Activated T-helper 17 cell treated with anti-CD3 and anti-CD28 coated beads, Interleukin-2, amount 50 U/mL, for 72 hours (primary cell): ENCODE measurements around the gene CLEC1A. TPM values are rescaled to one million over a fixed set of nuclear protein-coding genes. Genes with fewer than 3 reads are reported as not detected.

Experiments used
- ATAC-seq: fragments of 150-1000 bp; cut with Tn5 transposase; replicated peaks from 2 replicates; pipeline ENCODE4 v1.10.0; 2021; ENCODE audit warnings: mild to moderate bottlenecking, moderate library complexity
- H3K27ac Mint-ChIP-seq: one replicate; pipeline ENCODE4 v1.8.0; 2022; ENCODE audit warnings: mixed read lengths
- H3K27me3 Mint-ChIP-seq: one replicate; pipeline ENCODE4 v1.8.0; 2022; ENCODE audit warnings: mixed read lengths
- H3K36me3 Mint-ChIP-seq: one replicate; pipeline ENCODE4 v1.8.0; 2022; ENCODE audit warnings: low read depth, mild to moderate bottlenecking, mixed read lengths
- H3K4me1 Mint-ChIP-seq: one replicate; pipeline ENCODE4 v1.8.0; 2022; ENCODE audit warnings: mixed read lengths
- H3K4me3 Mint-ChIP-seq: one replicate; pipeline ENCODE4 v1.8.0; 2022; ENCODE audit warnings: mild to moderate bottlenecking, mixed read lengths
- H3K9me3 Mint-ChIP-seq: one replicate; pipeline ENCODE4 v1.8.0; 2022; ENCODE audit warnings: mixed read lengths
- total RNA-seq, 2 donors: library from RNA; stranded (reverse); gene quantifications; one replicate each; pipeline ENCODE4 v1.2.3, GENCODE V29; 2022

The CLEC1A gene
- total RNA-seq, 2 donors from 2014 or later: not detected

- peaks cover 19% of the 10 kb centered on the region for H3K27me3 Mint-ChIP-seq
- H3K9me3 Mint-ChIP-seq: peaks cover 14% of the 10 kb centered on the region
- H3K4me1 Mint-ChIP-seq: no peaks in the 10 kb centered on the region
- no peak overlapping the region for H3K4me3 Mint-ChIP-seq
- no peak for ATAC-seq
- no peaks in the 10 kb centered on the region for H3K36me3 Mint-ChIP-seq
- no peak overlapping the region for H3K27ac Mint-ChIP-seq
Observed at GRCh38 chr12:10086387-10086786, 12.4 kb downstream of the CLEC1A start.

GRCh38 chr12:10084733-10085132 lies 14.1 kb downstream of the CLEC1A start:
- Mint-ChIP-seq H3K4me1 (no peaks in the 10 kb centered on the region), H3K27ac (no peak overlapping the region), H3K9me3 (peaks cover 15% of the 10 kb centered on the region), H3K27me3 (peaks cover 19% of the 10 kb centered on the region), H3K4me3 (no peak overlapping the region), H3K36me3 (no peaks in the 10 kb centered on the region)
- no peak for ATAC-seq

- no peaks in the 10 kb centered on the region for H3K36me3 Mint-ChIP-seq
- peaks cover 18% of the 10 kb centered on the region for H3K27me3 Mint-ChIP-seq
- peaks cover 15% of the 10 kb centered on the region for H3K9me3 Mint-ChIP-seq
- no peak overlapping the region for H3K4me3 Mint-ChIP-seq
- H3K27ac Mint-ChIP-seq: no peak overlapping the region
- H3K4me1 Mint-ChIP-seq: no peaks in the 10 kb centered on the region
- ATAC-seq: no peak
Observed at GRCh38 chr12:10082117-10082874, 16.5 kb downstream of the CLEC1A start.

DNA sequence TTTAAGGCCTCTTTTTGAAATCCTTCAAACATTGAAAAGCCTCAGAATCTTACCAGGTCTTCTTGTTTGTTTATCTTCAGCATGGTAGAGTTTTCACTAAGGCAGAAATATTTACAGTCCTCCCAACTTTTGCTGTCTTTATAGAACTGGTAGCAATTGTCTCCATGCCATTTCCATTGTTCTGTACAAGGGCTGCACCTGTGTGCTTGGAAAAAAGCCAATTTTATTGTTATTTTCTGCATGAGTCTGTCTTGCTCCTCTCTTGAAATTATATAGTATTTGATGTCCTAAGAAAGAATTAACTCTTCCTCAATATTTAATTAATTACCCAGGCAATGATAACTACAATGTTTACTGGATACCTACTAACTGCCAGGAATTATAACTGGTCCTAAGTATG lies 23.3 kb downstream of the CLEC1A start:
- no peak overlapping the region for H3K4me3 Mint-ChIP-seq
- no peak for ATAC-seq
- no peaks in the 10 kb centered on the region for H3K9me3 Mint-ChIP-seq
- no peak overlapping the region for H3K27ac Mint-ChIP-seq
- H3K4me1 Mint-ChIP-seq: no peaks in the 10 kb centered on the region
- H3K27me3 Mint-ChIP-seq: peaks cover 9% of the 10 kb centered on the region
- H3K36me3 Mint-ChIP-seq: no peaks in the 10 kb centered on the region

DNA sequence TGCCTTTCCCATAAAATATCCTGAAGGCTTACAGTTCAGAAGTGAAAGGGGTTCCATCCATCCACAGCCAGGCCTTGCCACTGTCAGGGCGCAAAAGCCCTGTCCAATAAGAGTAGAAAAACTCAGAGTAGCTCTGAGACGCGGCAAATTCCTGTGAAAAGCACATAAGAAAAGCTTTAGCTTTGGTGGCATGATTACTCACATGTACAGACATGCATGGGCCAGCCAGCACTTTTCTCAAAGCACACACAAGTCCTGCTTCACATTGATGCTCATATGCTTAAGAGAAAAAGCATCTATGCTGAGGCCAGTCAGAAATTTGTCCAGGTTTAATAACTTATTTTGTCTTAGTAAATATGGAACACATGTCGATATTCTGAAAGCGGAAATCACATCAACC lies 25.5 kb downstream of the CLEC1A start:
- no peak for ATAC-seq
- H3K27me3 Mint-ChIP-seq: peaks cover 24% of the 10 kb centered on the region
- H3K36me3 Mint-ChIP-seq: no peaks in the 10 kb centered on the region
- H3K9me3 Mint-ChIP-seq: no peaks in the 10 kb centered on the region
- no peaks in the 10 kb centered on the region for H3K4me1 Mint-ChIP-seq
- H3K4me3 Mint-ChIP-seq: no peak overlapping the region
- H3K27ac Mint-ChIP-seq: no peak overlapping the region

DNA sequence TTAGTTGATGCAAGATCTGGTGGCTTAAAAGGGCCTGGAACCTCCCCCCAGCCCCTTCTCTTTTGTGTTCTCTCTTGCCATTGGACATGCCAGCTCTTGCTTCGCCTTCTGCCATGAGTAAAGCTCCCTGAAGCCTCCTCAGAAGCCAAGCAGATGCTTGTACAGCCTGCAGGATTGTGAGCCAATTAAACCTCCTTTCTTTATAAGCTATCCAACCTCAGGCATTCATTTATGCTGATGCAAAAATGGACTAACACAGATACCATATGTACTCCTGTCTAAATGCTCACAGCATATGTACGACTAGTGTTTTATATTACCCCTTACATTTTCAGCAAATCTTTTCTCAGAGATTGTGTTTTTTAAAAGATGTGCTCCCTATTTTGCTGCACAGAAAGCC lies 26.7 kb downstream of the CLEC1A start:
- H3K36me3 Mint-ChIP-seq: no peaks in the 10 kb centered on the region
- no peak for ATAC-seq
- H3K4me1 Mint-ChIP-seq: no peaks in the 10 kb centered on the region
- H3K27me3 Mint-ChIP-seq: peaks cover 24% of the 10 kb centered on the region
- H3K4me3 Mint-ChIP-seq: no peak overlapping the region
- no peaks in the 10 kb centered on the region for H3K9me3 Mint-ChIP-seq
- no peak overlapping the region for H3K27ac Mint-ChIP-seq

- peaks cover 27% of the 10 kb centered on the region for H3K27me3 Mint-ChIP-seq
- no peak overlapping the region for H3K4me3 Mint-ChIP-seq
- no peaks in the 10 kb centered on the region for H3K36me3 Mint-ChIP-seq
- H3K27ac Mint-ChIP-seq: no peak overlapping the region
- no peaks in the 10 kb centered on the region for H3K9me3 Mint-ChIP-seq
- ATAC-seq: no peak
- no peaks in the 10 kb centered on the region for H3K4me1 Mint-ChIP-seq
Observed at GRCh38 chr12:10070380-10070779, 28.4 kb downstream of the CLEC1A start.

DNA sequence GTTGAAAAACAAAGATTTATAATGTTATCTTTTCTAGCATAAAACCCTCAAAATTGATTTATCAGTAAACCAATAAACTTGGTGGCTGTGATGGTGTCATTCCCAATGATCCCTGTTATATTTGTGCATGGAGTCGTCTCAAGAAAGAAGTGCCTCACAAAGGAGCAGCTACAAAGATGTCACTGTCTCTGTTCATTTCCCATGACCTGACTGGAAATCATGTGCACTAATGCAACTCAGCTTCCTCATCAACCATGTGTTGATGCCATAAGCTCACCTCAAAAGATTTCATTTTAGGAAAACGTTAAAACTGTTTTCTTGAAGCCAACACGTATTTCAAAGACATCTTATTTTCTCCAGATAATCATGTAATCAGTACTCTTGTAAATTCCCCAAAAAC lies 28.8 kb downstream of the CLEC1A start:
- H3K9me3 Mint-ChIP-seq: no peaks in the 10 kb centered on the region
- no peak for ATAC-seq
- no peaks in the 10 kb centered on the region for H3K36me3 Mint-ChIP-seq
- no peak overlapping the region for H3K27ac Mint-ChIP-seq
- no peaks in the 10 kb centered on the region for H3K4me1 Mint-ChIP-seq
- peaks cover 27% of the 10 kb centered on the region for H3K27me3 Mint-ChIP-seq
- H3K4me3 Mint-ChIP-seq: no peak overlapping the region

- H3K9me3 Mint-ChIP-seq: no peaks in the 10 kb centered on the region
- no peak for ATAC-seq
- H3K4me1 Mint-ChIP-seq: no peaks in the 10 kb centered on the region
- no peaks in the 10 kb centered on the region for H3K36me3 Mint-ChIP-seq
- no peak overlapping the region for H3K27ac Mint-ChIP-seq
- peaks cover 32% of the 10 kb centered on the region for H3K27me3 Mint-ChIP-seq
- no peak overlapping the region for H3K4me3 Mint-ChIP-seq
Observed at GRCh38 chr12:10069099-10069498, 29.7 kb downstream of the CLEC1A start.

DNA sequence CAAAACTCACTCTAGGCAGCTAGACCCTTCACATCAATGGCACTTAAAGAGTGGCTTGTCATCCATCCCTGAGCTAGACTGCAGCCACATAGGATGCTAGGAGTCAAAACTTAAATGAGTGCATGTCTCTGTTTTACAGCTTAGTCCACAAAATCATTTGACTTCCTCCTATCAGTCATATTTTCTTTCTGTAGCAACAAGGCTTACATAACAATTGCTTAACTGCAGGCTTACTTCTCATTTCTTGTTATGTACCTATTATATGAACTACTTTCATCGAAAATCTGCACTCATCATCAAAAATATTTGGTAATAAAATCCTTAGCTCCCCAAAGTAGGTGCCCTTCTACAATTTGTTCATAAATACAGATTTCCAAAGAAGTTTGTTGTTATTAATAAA lies 30.1 kb downstream of the CLEC1A start:
- H3K27me3 Mint-ChIP-seq: peaks cover 32% of the 10 kb centered on the region
- no peak overlapping the region for H3K4me3 Mint-ChIP-seq
- H3K27ac Mint-ChIP-seq: no peak overlapping the region
- no peaks in the 10 kb centered on the region for H3K9me3 Mint-ChIP-seq
- no peaks in the 10 kb centered on the region for H3K36me3 Mint-ChIP-seq
- no peaks in the 10 kb centered on the region for H3K4me1 Mint-ChIP-seq
- no peak for ATAC-seq

- H3K4me1 Mint-ChIP-seq: no peaks in the 10 kb centered on the region
- no peaks in the 10 kb centered on the region for H3K36me3 Mint-ChIP-seq
- no peak overlapping the region for H3K27ac Mint-ChIP-seq
- H3K27me3 Mint-ChIP-seq: peaks cover 32% of the 10 kb centered on the region
- no peak for ATAC-seq
- H3K4me3 Mint-ChIP-seq: no peak overlapping the region
- no peaks in the 10 kb centered on the region for H3K9me3 Mint-ChIP-seq
Observed at GRCh38 chr12:10067942-10068341, 30.8 kb downstream of the CLEC1A start.

DNA sequence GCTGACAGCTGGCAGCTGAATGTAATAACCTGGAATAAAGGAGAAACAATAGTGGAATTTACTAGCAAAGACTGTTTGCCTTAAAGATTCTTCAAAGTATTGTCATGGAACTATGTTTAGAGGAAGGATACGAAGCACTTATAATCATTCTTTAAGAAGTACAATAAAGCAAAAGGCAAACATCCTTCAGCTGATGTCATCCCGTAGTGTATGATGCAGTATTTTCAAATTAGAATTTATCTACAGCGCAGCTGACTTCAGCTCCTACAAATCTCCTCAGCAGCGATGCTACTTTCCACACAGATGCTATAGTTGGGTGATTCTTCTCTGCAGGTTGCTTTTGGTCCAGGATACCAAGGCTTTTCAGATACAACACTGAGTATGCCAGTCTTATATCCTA lies 31.5 kb downstream of the CLEC1A start:
- ATAC-seq: no peak
- Mint-ChIP-seq H3K9me3 (no peaks in the 10 kb centered on the region), H3K27ac (no peak overlapping the region), H3K4me3 (no peak overlapping the region), H3K36me3 (no peaks in the 10 kb centered on the region), H3K4me1 (no peaks in the 10 kb centered on the region), H3K27me3 (peaks cover 32% of the 10 kb centered on the region)

- no peaks in the 10 kb centered on the region for H3K4me1 Mint-ChIP-seq
- no peaks in the 10 kb centered on the region for H3K9me3 Mint-ChIP-seq
- H3K27ac Mint-ChIP-seq: no peak overlapping the region
- peaks cover 29% of the 10 kb centered on the region for H3K27me3 Mint-ChIP-seq
- no peak for ATAC-seq
- H3K4me3 Mint-ChIP-seq: no peak overlapping the region
- no peaks in the 10 kb centered on the region for H3K36me3 Mint-ChIP-seq
Observed at GRCh38 chr12:10065241-10065640, 33.5 kb downstream of the CLEC1A start.

GRCh38 chr12:10058387-10058786 lies 40.4 kb downstream of the CLEC1A start:
- no peak for ATAC-seq
- H3K27ac Mint-ChIP-seq: no peak overlapping the region
- H3K9me3 Mint-ChIP-seq: no peaks in the 10 kb centered on the region
- peaks cover 13% of the 10 kb centered on the region for H3K27me3 Mint-ChIP-seq
- no peak overlapping the region for H3K4me3 Mint-ChIP-seq
- no peaks in the 10 kb centered on the region for H3K4me1 Mint-ChIP-seq
- no peaks in the 10 kb centered on the region for H3K36me3 Mint-ChIP-seq

DNA sequence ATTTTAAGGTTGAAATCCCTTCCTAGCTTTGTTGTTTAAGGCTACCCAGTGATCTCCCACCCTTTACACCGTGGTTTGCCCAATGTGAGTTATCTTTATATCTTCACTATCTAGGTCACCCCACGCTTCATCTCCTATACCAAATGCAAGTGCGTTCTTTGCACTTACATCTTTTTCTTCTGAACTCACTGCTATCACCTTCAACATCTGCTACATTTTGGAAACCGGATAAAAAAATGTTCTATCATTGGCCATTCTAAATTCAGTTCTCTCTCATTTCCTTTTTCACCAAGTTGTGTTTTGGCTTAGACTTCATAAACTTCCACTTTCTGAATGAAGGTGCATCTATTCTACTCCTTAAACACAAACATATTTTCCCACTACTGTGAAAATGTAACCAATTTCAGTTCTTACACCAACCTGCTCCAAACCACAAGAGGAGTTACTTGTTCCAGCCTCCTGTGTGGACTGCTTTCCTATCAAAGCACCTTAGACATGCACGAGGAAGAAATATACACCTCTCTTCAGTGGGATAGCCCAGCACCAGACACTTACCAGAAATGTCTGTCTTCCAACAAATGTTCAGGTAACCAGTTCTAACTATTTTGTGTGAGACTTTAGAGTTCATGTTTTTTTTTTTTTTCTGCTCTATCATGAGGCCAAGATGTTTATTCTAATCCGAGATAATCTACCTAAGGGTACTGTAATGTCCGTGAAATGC lies 46.4 kb downstream of the CLEC1A start:
- Mint-ChIP-seq H3K27ac (no peak overlapping the region), H3K4me3 (no peak overlapping the region)
- no peak for ATAC-seq

More for the DNA sequence above, 46.4 kb downstream of the CLEC1A start:
- Mint-ChIP-seq H3K27me3 (peaks cover 13% of the 10 kb centered on the region), H3K4me1 (no peaks in the 10 kb centered on the region), H3K9me3 (no peaks in the 10 kb centered on the region), H3K36me3 (no peaks in the 10 kb centered on the region)
